GOT3 (cell line): ENCODE data around the gene PHACTR3.

Experiments
- DNase-seq: peaks from one replicate; lab custom pipeline; 2025; ENCODE audit warnings: mixed read lengths; lab: John Stamatoyannopoulos, UW

Gene PHACTR3

DNA sequence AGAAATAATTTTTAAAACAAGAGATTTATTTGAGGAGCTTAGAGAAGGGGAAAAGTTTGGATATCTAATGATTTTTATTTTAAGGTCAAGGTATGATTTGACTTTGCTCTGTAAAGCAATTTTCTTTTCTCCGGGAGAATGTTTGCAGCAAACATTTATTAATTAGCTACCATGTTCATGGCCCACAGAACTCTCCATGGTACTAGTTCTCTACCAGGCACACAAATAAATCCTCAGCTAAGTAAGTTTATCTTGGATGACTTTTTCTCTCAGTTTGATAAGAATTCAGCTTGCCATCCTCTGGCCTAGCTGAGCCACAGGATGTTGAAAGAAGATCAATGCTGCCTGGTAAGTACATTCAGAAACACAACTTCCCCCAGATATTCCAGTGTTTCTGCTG lies 94.3 kb downstream of the PHACTR3 start:
- DNase-seq, result no peak

- DNase-seq, result no peak
Measured at GRCh38 chr20:59701236-59701635, 96.9 kb downstream of the PHACTR3 start.

GRCh38 chr20:59703046-59703445 lies 98.7 kb downstream of the PHACTR3 start:
- DNase-seq, result no peak

DNA sequence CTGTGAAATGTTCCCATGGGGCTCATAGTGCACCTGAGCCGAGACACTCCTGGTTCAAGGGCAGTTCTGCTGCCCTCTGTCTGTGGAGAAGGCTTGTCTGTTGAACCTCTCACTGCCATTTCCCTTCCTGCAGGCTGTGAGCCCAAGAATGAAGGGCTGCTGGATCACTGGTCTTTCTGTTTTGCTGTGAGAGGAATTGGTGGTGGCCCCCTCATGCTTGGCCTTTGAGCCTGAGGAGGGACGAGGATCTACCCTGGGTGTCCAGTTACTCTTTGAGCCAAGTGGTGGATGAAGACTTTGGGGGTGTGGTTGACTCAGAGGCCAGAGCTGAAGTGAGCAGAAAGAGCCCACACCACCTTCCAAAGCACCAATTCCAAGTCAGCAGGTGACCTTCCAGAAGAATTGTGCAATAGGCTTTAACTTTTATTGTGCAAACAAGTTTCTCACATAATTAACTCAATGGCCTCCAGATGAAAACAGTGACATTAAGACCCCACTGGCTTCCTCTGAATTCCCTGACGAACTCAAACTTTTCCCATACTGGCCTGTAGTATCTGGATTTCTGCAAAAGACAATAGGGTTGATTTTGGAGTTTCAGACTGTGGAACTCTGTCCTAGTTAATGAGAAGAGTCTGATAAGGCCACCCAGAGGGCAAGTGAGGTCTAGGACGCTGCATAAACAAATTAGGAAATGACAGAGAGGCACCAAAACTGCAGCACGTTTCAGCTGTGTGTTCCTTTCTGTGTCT lies 101.5 kb downstream of the PHACTR3 start:
- DNase-seq, result no peak

- DNase-seq, result no peak
Measured at GRCh38 chr20:59706400-59706693, 102.0 kb downstream of the PHACTR3 start.

DNA sequence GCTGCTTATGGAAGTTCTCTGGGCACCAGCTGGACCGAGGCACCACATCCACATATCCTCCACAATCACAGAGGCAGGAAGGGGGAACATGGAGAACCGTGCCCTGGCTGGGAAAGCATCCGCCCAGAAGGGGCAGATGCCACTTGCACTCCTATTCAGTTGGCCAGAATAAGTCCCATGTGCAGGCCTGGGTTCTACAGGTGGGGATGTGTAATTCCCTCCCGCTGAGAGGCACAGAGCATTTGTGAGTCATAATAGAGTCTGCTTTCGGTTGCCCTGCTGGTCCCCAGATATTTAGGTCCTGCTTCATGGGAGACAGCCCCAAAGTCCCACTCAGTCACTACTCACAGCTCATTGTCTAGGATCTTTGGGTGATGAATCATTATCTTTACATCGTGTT lies 104.0 kb downstream of the PHACTR3 start:
- no peak for DNase-seq

DNA sequence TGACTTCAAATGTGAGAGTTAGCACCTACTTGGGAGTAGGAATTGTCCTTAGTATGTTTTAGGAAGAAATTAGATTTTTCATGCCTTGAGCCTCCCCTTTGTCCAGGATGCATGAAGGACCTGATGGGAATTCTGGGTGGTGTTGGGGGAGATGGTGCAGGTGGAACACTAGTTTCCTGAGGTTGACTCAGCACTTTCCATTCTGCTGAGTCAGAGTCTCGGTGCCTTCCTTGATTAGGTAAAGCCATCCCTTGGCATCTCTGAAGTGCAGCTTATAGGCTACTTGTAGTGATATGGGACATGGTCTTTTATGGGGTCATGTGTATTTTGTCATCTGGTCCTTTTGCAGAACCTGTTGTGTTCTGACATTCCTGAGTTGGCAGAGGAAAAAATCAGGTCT lies 105.3 kb downstream of the PHACTR3 start:
- no peak for DNase-seq

DNA sequence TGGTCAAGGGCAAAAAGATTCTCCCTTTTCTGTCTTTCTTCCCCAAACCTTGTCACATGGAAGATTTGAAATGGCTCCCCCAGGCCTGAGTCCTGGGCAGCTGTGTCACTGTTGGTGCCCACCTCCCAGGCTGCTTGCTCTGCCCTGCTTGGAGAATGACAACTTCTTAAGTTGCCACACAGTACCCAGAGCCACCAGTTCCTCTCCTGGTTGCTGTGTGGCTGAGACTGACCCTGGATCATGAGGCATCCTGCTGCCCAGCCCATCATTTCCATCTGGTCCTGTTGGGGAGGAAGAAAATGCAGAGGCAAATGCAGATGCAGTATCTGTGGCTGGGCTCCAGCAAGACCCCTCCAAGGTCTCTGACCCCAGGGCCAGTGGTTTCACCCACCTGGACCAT lies 113.7 kb downstream of the PHACTR3 start:
- DNase-seq, result no peak

DNA sequence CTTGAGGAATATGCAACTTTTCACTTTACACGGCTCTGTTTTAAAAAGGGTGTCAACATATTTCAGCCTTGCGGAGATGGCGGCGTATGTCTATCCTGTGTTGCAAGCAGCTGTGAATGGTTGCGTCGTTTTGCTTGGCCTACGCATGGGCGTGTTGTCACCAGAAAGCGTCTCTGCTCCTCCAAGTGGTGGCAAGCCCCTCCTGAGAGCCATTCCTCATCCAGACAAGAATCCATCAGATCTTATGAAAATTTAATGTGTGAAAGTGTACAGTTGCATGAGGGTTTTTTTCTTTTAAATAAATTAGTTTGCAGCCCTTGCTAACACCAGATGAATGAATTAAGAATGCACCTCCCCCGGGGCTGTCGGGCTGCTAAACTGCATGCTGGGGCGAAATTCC lies 114.4 kb downstream of the PHACTR3 start:
- DNase-seq, result no peak

DNA sequence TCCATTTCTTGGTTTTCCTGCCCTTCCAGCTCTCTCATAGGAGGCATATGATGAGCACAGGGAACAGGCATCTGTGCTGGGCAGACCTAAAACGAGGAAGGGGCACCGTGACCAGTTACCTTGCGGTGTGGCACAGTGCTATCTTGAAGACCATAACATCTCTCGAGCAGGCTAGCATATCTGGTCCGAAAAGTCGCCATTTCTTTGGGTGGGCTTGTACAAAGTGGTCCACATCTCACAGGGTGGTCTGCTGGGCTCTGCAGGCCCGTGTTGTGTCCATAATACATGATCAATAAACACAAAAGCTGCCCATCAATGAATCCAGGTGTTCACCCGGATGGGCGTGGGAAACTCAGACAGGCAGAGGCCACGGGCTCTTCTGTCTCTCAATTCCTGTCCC lies 115.7 kb downstream of the PHACTR3 start:
- no peak for DNase-seq

DNA sequence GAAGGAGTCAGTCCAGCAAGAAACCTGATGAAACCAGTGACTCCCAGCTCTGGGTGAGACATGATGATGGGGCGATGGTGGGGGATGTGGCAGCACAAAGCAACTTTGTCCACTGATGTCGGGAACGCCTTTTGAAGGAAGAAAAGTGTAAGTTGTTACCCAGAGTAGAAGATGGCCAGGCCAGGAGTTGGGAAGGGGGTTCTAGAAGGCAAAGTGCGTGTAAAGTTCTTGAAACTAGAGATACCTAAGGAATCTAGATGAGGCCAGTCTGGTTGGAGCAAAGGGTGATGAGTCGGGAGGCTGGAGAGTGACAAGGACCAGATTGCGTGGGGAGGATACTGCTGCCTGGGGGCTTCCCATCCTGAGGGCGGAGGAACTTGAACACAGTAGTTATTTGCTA lies 117.0 kb downstream of the PHACTR3 start:
- DNase-seq, result no peak

DNA sequence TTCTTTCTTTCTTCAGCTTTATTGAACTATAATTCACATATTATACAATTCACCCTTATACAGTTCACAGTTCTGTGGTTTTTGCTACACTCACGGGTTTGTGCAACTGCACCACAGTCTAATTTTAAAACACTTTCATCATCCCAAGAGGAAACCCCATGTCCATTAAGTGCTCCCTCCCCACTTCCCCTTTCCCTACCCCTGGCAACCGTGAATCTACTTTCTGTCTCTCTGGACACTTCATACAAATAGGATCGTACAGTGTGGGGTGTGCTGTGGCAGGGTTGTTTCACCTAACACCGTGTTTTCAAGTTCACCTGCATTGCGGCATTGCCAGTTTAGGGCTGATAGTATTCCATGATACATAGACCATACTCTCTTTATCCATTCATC lies 118.8 kb downstream of the PHACTR3 start:
- DNase-seq, result no peak

GRCh38 chr20:59723607-59724456 lies 119.5 kb downstream of the PHACTR3 start:
- no peak for DNase-seq

- DNase-seq, result no peak
Measured at GRCh38 chr20:59724457-59725366, 120.4 kb downstream of the PHACTR3 start.

GRCh38 chr20:59725476-59726280 lies 121.3 kb downstream of the PHACTR3 start:
- DNase-seq, result no peak

DNA sequence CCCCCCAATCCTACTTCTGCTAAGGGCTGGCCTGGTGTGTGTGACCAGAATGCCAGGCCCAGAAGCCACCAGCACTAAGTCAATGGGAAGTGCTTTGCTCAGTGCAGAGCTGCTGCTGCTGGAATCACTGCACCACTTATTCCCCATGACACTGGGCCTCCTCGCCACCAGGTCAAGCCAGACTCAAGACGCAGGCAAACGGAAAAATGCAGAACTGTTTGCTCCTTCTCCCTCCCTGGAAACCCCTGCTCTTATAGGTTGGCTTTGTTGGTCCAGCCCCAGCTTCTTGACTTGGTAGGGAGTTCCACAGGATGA lies 121.9 kb downstream of the PHACTR3 start:
- no peak for DNase-seq

- no peak for DNase-seq
Measured at GRCh38 chr20:59728722-59729430, 124.5 kb downstream of the PHACTR3 start.

GRCh38 chr20:59729506-59729905 lies 125.2 kb downstream of the PHACTR3 start:
- no peak for DNase-seq

GRCh38 chr20:59730722-59731121 lies 126.4 kb downstream of the PHACTR3 start:
- no peak for DNase-seq

DNA sequence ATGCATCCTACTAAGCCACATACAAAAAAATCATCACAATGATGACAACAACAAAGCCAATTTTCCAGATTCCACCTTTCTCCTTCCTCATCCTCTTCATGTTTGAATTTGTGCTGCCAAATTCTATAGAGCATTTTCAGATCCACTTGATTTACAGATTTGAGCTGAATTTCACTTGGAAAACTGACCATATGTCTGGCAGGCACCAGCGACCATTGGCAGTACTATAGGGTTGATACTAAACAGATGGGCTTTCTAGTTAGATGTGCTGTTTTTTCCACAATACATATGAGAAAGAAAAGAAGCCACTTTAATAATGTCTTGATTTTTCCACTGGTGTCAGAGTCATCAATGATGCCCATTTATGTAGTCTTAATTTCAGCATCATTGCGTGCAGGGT lies 127.0 kb downstream of the PHACTR3 start:
- no peak for DNase-seq

DNA sequence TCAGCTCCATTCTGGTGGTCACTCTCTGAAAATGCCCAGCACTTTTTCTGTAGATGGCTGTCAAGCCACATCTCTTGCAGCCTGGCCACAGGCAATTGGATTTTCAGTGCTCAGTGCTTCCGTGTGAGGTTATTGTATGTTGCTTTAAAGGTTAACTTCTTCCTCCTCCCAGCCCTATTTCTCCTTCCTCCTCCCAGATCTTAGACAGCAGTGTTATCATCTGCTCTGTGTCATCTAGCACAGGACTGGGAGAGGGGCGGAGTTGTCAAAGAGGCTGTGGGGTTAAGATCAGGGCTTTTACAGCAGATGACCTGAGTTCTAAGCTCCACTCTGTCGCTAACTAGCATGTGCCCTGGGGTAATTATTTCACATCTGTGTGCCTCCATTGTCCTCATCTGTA lies 129.0 kb downstream of the PHACTR3 start:
- DNase-seq, result no peak
